ENCODE results near the gene ERAS. TPM values are rescaled to one million over a fixed set of nuclear protein-coding genes. Genes with fewer than 3 reads are reported as not detected.
A peak's percentile ranks its signal among the peaks of the same experiment; 100 is the strongest.

The ERAS gene
- total RNA-seq (not detected), polyA plus RNA-seq (not detected)

GRCh38 chrX:48826135-48826875, at the start of gene ERAS:
TSS of gene ERAS (plus strand) at chrX:48826513. CDS start at chrX:48829124, 2,611 bp downstream.
- peak in 1 of 5 donors; percentile 7 for DNase-seq
- intact Hi-C loops (cut with micrococcal nuclease): no loop called here
- peaks cover 0 to 4% (median 0%) of the 10 kb centered on the region in 8 donors for H3K9me3 Mint-ChIP-seq
- peaks cover 0 to 20% of the 10 kb centered on the region in 2 donors for H3K36me3 Mint-ChIP-seq
- Histone ChIP-seq H3K36me3 (ENCODE audit: insufficient read depth, low read length) (no peaks in the 10 kb centered on the region), H3K27ac (ENCODE audit: low read depth, low read length) (no peak within 1 kb of the TSS), H3K27me3 (ENCODE audit: insufficient read depth, low read length) (no peaks in the 10 kb centered on the region), H3K4me3 (ENCODE audit: low read length in 2 of 2) (no peak within 1 kb of the TSS), H3K4me1 (ENCODE audit: insufficient read depth, low read length) (no peaks in the 10 kb centered on the region), H3K9me3 (ENCODE audit: control insufficient read depth in 1 of 2, low read length in 2 of 2) (no peaks in the 10 kb centered on the region)
- H3K4me1 Mint-ChIP-seq: peaks cover 0 to 5% (median 4%) of the 10 kb centered on the region in 4 donors
- peak within 1 kb of the TSS in 6 of 8 donors; percentile 35 to 68 (median 58) for H3K4me3 Mint-ChIP-seq
- ChIA-PET POLR2A (ENCODE audit: partially characterized antibody) (interaction anchor here (0.6 kb wide), 1 partner anchor 104 kb away, joined by 3 read pairs; no protein-coding TSS in a partner anchor), CTCF (ENCODE audit: partially characterized antibody) (interaction anchor here (1.0 kb wide), 1 partner anchor 178 kb away, joined by 5 read pairs; no protein-coding TSS in a partner anchor)
- H3K27ac Mint-ChIP-seq: no peak within 1 kb of the TSS
- H3K27me3 Mint-ChIP-seq: peaks cover 16 to 22% of the 10 kb centered on the region in 2 donors

GRCh38 chrX:48776818-48777439, 49.4 kb upstream of the ERAS start:
- ChIA-PET CTCF (ENCODE audit: partially characterized antibody) (no interaction called here), POLR2A (ENCODE audit: partially characterized antibody) (no interaction called here)
- H3K9me3 Mint-ChIP-seq: peaks cover 0 to 2% (median 0%) of the 10 kb centered on the region in 8 donors
- H3K4me1 Mint-ChIP-seq: peaks cover 0 to 1% (median 0%) of the 10 kb centered on the region in 4 donors
- intact Hi-C loops (cut with micrococcal nuclease): no loop called here
- no peaks in the 10 kb centered on the region for H3K27me3 ChIP-seq (ENCODE audit: insufficient read depth, low read length)
- peaks cover 0 to 2% of the 10 kb centered on the region in 2 donors for H3K27me3 Mint-ChIP-seq
- no peaks in the 10 kb centered on the region for H3K9me3 ChIP-seq (ENCODE audit: control insufficient read depth in 1 of 2, low read length in 2 of 2)
- H3K4me3 ChIP-seq (ENCODE audit: low read length in 2 of 2): no peak overlapping the region
- H3K36me3 Mint-ChIP-seq: no peaks in the 10 kb centered on the region
- H3K4me1 ChIP-seq (ENCODE audit: insufficient read depth, low read length): no peaks in the 10 kb centered on the region
- no peak for DNase-seq
- H3K27ac ChIP-seq (ENCODE audit: low read depth, low read length): no peak overlapping the region
- H3K27ac Mint-ChIP-seq: no peak overlapping the region
- no peak overlapping the region for H3K4me3 Mint-ChIP-seq
- H3K36me3 ChIP-seq (ENCODE audit: insufficient read depth, low read length): no peaks in the 10 kb centered on the region

GRCh38 chrX:48779399-48779798, 46.9 kb upstream of the ERAS start:
- no peak overlapping the region for H3K27ac Mint-ChIP-seq
- no peaks in the 10 kb centered on the region for H3K4me1 ChIP-seq (ENCODE audit: insufficient read depth, low read length)
- no peak overlapping the region for H3K4me3 ChIP-seq (ENCODE audit: low read length in 2 of 2)
- H3K4me1 Mint-ChIP-seq: peaks cover 0 to 1% (median 0%) of the 10 kb centered on the region in 4 donors
- CTCF ChIA-PET (ENCODE audit: partially characterized antibody): no interaction called here
- no peak for DNase-seq
- no peak overlapping the region for H3K4me3 Mint-ChIP-seq
- no peaks in the 10 kb centered on the region for H3K36me3 Mint-ChIP-seq
- no peaks in the 10 kb centered on the region for H3K36me3 ChIP-seq (ENCODE audit: insufficient read depth, low read length)
- no peaks in the 10 kb centered on the region for H3K9me3 ChIP-seq (ENCODE audit: control insufficient read depth in 1 of 2, low read length in 2 of 2)
- peaks cover 0 to 2% (median 0%) of the 10 kb centered on the region in 8 donors for H3K9me3 Mint-ChIP-seq
- no peaks in the 10 kb centered on the region for H3K27me3 ChIP-seq (ENCODE audit: insufficient read depth, low read length)
- POLR2A ChIA-PET (ENCODE audit: partially characterized antibody): interaction anchor here (1.3 kb wide), 1 partner anchor 22 kb away, joined by 4 read pairs; the partner anchor contains the start of gene HDAC6
- H3K27me3 Mint-ChIP-seq: peaks cover 0 to 2% of the 10 kb centered on the region in 2 donors
- intact Hi-C loops (cut with micrococcal nuclease): no loop called here
- H3K27ac ChIP-seq (ENCODE audit: low read depth, low read length): no peak overlapping the region

GRCh38 chrX:48781705-48782104, 44.6 kb upstream of the ERAS start:
- H3K36me3 Mint-ChIP-seq: no peaks in the 10 kb centered on the region
- H3K27ac Mint-ChIP-seq: no peak overlapping the region
- H3K4me3 ChIP-seq (ENCODE audit: low read length in 2 of 2): no peak overlapping the region
- no peaks in the 10 kb centered on the region for H3K9me3 ChIP-seq (ENCODE audit: control insufficient read depth in 1 of 2, low read length in 2 of 2)
- no peaks in the 10 kb centered on the region for H3K27me3 ChIP-seq (ENCODE audit: insufficient read depth, low read length)
- peaks cover 0 to 2% of the 10 kb centered on the region in 2 donors for H3K27me3 Mint-ChIP-seq
- no peaks in the 10 kb centered on the region for H3K4me1 ChIP-seq (ENCODE audit: insufficient read depth, low read length)
- no peaks in the 10 kb centered on the region for H3K4me1 Mint-ChIP-seq
- intact Hi-C loops (cut with micrococcal nuclease): no loop called here
- H3K4me3 Mint-ChIP-seq: no peak overlapping the region
- no peak for DNase-seq
- POLR2A ChIA-PET (ENCODE audit: partially characterized antibody): no interaction called here
- peaks cover 0 to 2% (median 0%) of the 10 kb centered on the region in 8 donors for H3K9me3 Mint-ChIP-seq
- no peak overlapping the region for H3K27ac ChIP-seq (ENCODE audit: low read depth, low read length)
- CTCF ChIA-PET (ENCODE audit: partially characterized antibody): no interaction called here
- no peaks in the 10 kb centered on the region for H3K36me3 ChIP-seq (ENCODE audit: insufficient read depth, low read length)

- DNase-seq: no peak
- H3K36me3 ChIP-seq (ENCODE audit: insufficient read depth, low read length): no peaks in the 10 kb centered on the region
- Mint-ChIP-seq H3K9me3 (no peaks in the 10 kb centered on the region), H3K4me3 (no peak overlapping the region), H3K4me1 (no peaks in the 10 kb centered on the region), H3K36me3 (no peaks in the 10 kb centered on the region), H3K27me3 (peaks cover 0 to 2% of the 10 kb centered on the region in 2 donors), H3K27ac (no peak overlapping the region)
- H3K27ac ChIP-seq (ENCODE audit: low read depth, low read length): no peak overlapping the region
- ChIA-PET POLR2A (ENCODE audit: partially characterized antibody) (no interaction called here), CTCF (ENCODE audit: partially characterized antibody) (no interaction called here)
- H3K4me3 ChIP-seq (ENCODE audit: low read length in 2 of 2): no peak overlapping the region
- intact Hi-C loops (cut with micrococcal nuclease): no loop called here
- H3K27me3 ChIP-seq (ENCODE audit: insufficient read depth, low read length): no peaks in the 10 kb centered on the region
- no peaks in the 10 kb centered on the region for H3K9me3 ChIP-seq (ENCODE audit: control insufficient read depth in 1 of 2, low read length in 2 of 2)
- H3K4me1 ChIP-seq (ENCODE audit: insufficient read depth, low read length): no peaks in the 10 kb centered on the region
Measured at GRCh38 chrX:48782216-48782615, 44.1 kb upstream of the ERAS start.

GRCh38 chrX:48782795-48783194, 43.5 kb upstream of the ERAS start:
- no peaks in the 10 kb centered on the region for H3K9me3 ChIP-seq (ENCODE audit: control insufficient read depth in 1 of 2, low read length in 2 of 2)
- no peaks in the 10 kb centered on the region for H3K9me3 Mint-ChIP-seq
- H3K4me3 Mint-ChIP-seq: no peak overlapping the region
- H3K27ac ChIP-seq (ENCODE audit: low read depth, low read length): no peak overlapping the region
- no peaks in the 10 kb centered on the region for H3K4me1 Mint-ChIP-seq
- H3K27ac Mint-ChIP-seq: peak overlapping the region in 2 of 7 donors; percentile 20 to 51
- no peaks in the 10 kb centered on the region for H3K27me3 ChIP-seq (ENCODE audit: insufficient read depth, low read length)
- no peaks in the 10 kb centered on the region for H3K27me3 Mint-ChIP-seq
- H3K36me3 ChIP-seq (ENCODE audit: insufficient read depth, low read length): no peaks in the 10 kb centered on the region
- POLR2A ChIA-PET (ENCODE audit: partially characterized antibody): no interaction called here
- CTCF ChIA-PET (ENCODE audit: partially characterized antibody): no interaction called here
- no peak for DNase-seq
- intact Hi-C loops (cut with micrococcal nuclease): no loop called here
- no peaks in the 10 kb centered on the region for H3K36me3 Mint-ChIP-seq
- H3K4me3 ChIP-seq (ENCODE audit: low read length in 2 of 2): no peak overlapping the region
- no peaks in the 10 kb centered on the region for H3K4me1 ChIP-seq (ENCODE audit: insufficient read depth, low read length)

GRCh38 chrX:48784726-48785125, 41.6 kb upstream of the ERAS start:
- no peak overlapping the region for H3K4me3 ChIP-seq (ENCODE audit: low read length in 2 of 2)
- H3K9me3 Mint-ChIP-seq: no peaks in the 10 kb centered on the region
- H3K27ac ChIP-seq (ENCODE audit: low read depth, low read length): no peak overlapping the region
- H3K27me3 Mint-ChIP-seq: peaks cover 0 to 1% of the 10 kb centered on the region in 2 donors
- H3K36me3 Mint-ChIP-seq: no peaks in the 10 kb centered on the region
- DNase-seq: no peak
- ChIA-PET CTCF (ENCODE audit: partially characterized antibody) (no interaction called here), POLR2A (ENCODE audit: partially characterized antibody) (no interaction called here)
- H3K27me3 ChIP-seq (ENCODE audit: insufficient read depth, low read length): no peaks in the 10 kb centered on the region
- intact Hi-C loops (cut with micrococcal nuclease): no loop called here
- H3K9me3 ChIP-seq (ENCODE audit: control insufficient read depth in 1 of 2, low read length in 2 of 2): no peaks in the 10 kb centered on the region
- H3K27ac Mint-ChIP-seq: no peak overlapping the region
- no peak overlapping the region for H3K4me3 Mint-ChIP-seq
- no peaks in the 10 kb centered on the region for H3K4me1 ChIP-seq (ENCODE audit: insufficient read depth, low read length)
- no peaks in the 10 kb centered on the region for H3K36me3 ChIP-seq (ENCODE audit: insufficient read depth, low read length)
- H3K4me1 Mint-ChIP-seq: peaks cover 0 to 7% (median 4%) of the 10 kb centered on the region in 4 donors

Data from CD4-positive, alpha-beta memory T cell (primary cell).